Type B pancreatic cell (in vitro differentiated cells): ENCODE measurements around the gene EFTUD2. TPM values are rescaled to one million over a fixed set of nuclear protein-coding genes. Genes with fewer than 3 reads are reported as not detected.
"Not testable (repeated sequence)": the region's sequence is repeated elsewhere in the genome, so short reads cannot be mapped to it uniquely, and the experiment has no call there.

Experiments used
- DNase-seq: peaks from one replicate; pipeline ENCODE4 v3.0.0; 2021; ENCODE audit warnings: mixed read lengths; ENCODE audit not compliant: unreplicated experiment; ENCODE audit errors: extremely low spot score
- H3K27ac Mint-ChIP-seq: 2 replicates; pipeline ENCODE4 v1.8.0; 2021; ENCODE audit warnings: mild to moderate bottlenecking, mixed read lengths
- H3K27me3 Mint-ChIP-seq: 2 replicates; pipeline ENCODE4 v1.8.0; 2021; ENCODE audit warnings: mixed read lengths
- H3K36me3 Mint-ChIP-seq: 2 replicates; pipeline ENCODE4 v1.8.0; 2021; ENCODE audit warnings: mixed read lengths
- H3K4me1 Mint-ChIP-seq: one replicate; pipeline ENCODE4 v1.8.0; 2021; ENCODE audit warnings: mixed read lengths; ENCODE audit not compliant: unreplicated experiment
- H3K4me3 Mint-ChIP-seq: 2 replicates; pipeline ENCODE4 v1.8.0; 2021; ENCODE audit warnings: mild to moderate bottlenecking, mixed read lengths
- H3K9me3 Mint-ChIP-seq: 2 replicates; pipeline ENCODE4 v1.8.0; 2021; ENCODE audit warnings: mixed read lengths
- long read RNA-seq: library from polyadenylated mRNA; unstranded; transcript quantifications from one replicate; pipeline ENCODE4 v2.0.0, GENCODE V29; 2020
- total RNA-seq: library from RNA; stranded (reverse); gene quantifications from 2 replicates; pipeline ENCODE4 v1.2.1, GENCODE V29; 2021; ENCODE audit warnings: low replicate concordance
- TF ChIP-seq, protein P1 (sequence below): fragments of 200-600 bp; sonication (generic); conservative IDR thresholded peaks from 2 replicates; pipeline ENCODE4 v1.5.0; 2021; ENCODE audit warnings: antibody characterized with exemption, mild to moderate bottlenecking

Gene EFTUD2
- 111 and 122 TPM in 2 replicates for total RNA-seq
- long read RNA-seq, full-length matches to known transcripts = 343 of 434 reads
- long read RNA-seq, partial matches to known transcripts = 72 of 434 reads
- long read RNA-seq, other reads (novel, unspliced or antisense) = 19 of 434 reads

- Mint-ChIP-seq H3K4me1 (peaks cover 9% of the 10 kb centered on the region), H3K27ac (peak within 1 kb of the TSS; percentile 100), H3K4me3 (peak within 1 kb of the TSS; percentile 95), H3K27me3 (no peaks in the 10 kb centered on the region), H3K9me3 (no peaks in the 10 kb centered on the region), H3K36me3 (peaks cover 10% of the 10 kb centered on the region)
- DNase-seq = peak; percentile 93
- TF ChIP-seq, protein P1, sequence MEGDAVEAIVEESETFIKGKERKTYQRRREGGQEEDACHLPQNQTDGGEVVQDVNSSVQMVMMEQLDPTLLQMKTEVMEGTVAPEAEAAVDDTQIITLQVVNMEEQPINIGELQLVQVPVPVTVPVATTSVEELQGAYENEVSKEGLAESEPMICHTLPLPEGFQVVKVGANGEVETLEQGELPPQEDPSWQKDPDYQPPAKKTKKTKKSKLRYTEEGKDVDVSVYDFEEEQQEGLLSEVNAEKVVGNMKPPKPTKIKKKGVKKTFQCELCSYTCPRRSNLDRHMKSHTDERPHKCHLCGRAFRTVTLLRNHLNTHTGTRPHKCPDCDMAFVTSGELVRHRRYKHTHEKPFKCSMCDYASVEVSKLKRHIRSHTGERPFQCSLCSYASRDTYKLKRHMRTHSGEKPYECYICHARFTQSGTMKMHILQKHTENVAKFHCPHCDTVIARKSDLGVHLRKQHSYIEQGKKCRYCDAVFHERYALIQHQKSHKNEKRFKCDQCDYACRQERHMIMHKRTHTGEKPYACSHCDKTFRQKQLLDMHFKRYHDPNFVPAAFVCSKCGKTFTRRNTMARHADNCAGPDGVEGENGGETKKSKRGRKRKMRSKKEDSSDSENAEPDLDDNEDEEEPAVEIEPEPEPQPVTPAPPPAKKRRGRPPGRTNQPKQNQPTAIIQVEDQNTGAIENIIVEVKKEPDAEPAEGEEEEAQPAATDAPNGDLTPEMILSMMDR = no peak
These were observed at the start of gene EFTUD2 for GRCh38 chr17:44899074-44899782. EFTUD2 (minus strand) TSS chr17:44899445; CDS start chr17:44894521, 4,924 bp downstream.

DNA sequence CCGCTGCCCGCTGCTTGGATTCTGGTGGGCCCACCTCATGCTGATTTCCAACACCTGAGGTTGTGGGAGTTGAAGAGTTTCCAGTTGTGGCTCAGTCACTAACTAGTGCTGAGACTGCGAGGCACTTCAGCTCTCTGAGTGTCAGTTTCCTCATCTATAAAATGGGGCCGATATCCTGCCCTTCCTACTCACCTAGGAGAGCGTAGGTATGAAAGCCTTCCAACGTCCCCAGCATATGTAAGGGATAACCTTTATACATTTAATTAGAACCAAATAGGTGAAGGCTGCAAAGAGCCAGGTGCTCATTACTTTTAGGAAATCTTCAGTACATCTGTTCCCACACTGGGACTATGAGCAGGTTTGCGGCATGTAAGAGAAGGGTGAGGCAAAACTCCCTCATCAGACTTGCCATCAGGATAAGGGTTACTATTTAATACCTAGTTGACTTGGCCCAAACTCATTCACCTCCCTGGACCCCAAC lies 49.1 kb upstream of the EFTUD2 start:
- peaks cover 8% of the 10 kb centered on the region for H3K36me3 Mint-ChIP-seq
- peak overlapping the region; percentile 97 for H3K4me3 Mint-ChIP-seq
- H3K9me3 Mint-ChIP-seq = no peaks in the 10 kb centered on the region
- H3K27ac Mint-ChIP-seq = peak overlapping the region; percentile 81
- H3K27me3 Mint-ChIP-seq = peaks cover 14% of the 10 kb centered on the region
- peaks cover 12% of the 10 kb centered on the region for H3K4me1 Mint-ChIP-seq
- TF ChIP-seq, protein P1 = no peak
- no peak for DNase-seq

DNA sequence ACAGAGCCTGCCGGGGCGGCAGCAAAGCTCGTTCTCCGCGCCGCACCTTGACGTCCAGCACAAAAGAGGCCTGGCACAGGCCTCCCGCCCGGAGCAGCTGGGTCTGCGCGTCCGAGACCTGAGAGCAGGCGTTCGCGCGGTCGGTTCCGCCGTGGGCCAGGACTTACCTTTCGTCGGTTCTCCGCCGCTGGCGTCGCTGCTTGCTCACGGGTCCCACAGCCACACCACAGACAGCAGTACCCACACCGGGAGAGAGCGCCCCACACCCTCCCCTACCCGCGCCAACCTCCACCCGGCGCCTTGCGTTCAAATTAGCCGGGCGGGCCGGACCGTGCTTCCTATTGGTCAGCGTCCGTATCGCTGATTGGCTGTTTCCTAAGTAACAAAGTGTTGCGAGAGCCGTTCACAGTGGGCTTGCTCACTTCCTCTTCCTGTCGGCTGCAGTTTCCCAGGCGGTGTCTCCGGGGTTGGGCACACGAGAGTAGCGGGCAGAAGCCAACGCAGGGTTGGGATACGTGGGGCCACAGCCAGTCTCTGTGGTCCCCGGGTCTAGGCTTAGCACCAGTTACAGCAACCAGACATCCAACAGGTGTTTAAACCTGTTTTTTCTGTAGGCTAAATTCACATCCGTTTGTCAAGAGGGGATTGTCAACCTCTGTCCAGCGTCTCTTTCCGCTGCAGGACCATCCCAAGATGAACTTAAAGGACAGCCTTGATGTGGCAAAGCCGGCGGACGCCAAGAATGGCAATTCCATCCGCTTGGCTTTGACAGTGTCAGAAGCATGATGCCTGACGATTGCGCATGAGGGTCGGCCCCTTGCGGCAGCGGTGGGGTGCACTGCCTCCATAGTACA lies 48.4 kb upstream of the EFTUD2 start, which contains the start of gene KIF18B:
TSS of gene KIF18B (minus strand) at position 313 of the 854 bp plus-strand sequence. CDS start 11,429 bp downstream, outside the sequence.
- peaks cover 12% of the 10 kb centered on the region for H3K4me1 Mint-ChIP-seq
- peak within 1 kb of the TSS; percentile 81 for H3K27ac Mint-ChIP-seq
- peaks cover 8% of the 10 kb centered on the region for H3K36me3 Mint-ChIP-seq
- TF ChIP-seq, protein P1 = no peak
- H3K4me3 Mint-ChIP-seq = peak within 1 kb of the TSS; percentile 97
- peak; percentile 89 for DNase-seq
- no peaks in the 10 kb centered on the region for H3K9me3 Mint-ChIP-seq
- peaks cover 9% of the 10 kb centered on the region for H3K27me3 Mint-ChIP-seq

GRCh38 chr17:44945652-44946051 lies 46.4 kb upstream of the EFTUD2 start:
- H3K27ac Mint-ChIP-seq, H3K9me3 Mint-ChIP-seq, H3K27me3 Mint-ChIP-seq, H3K36me3 Mint-ChIP-seq, DNase-seq: not testable (repeated sequence)
- Mint-ChIP-seq H3K4me3 (peak overlapping the region; percentile 97), H3K4me1 (peaks cover 17% of the 10 kb centered on the region)

GRCh38 chr17:44942456-44942855 lies 43.2 kb upstream of the EFTUD2 start:
- Mint-ChIP-seq H3K27ac (no peak overlapping the region), H3K36me3 (peaks cover 23% of the 10 kb centered on the region), H3K4me3 (no peak overlapping the region), H3K4me1 (peaks cover 11% of the 10 kb centered on the region), H3K9me3 (no peaks in the 10 kb centered on the region), H3K27me3 (no peaks in the 10 kb centered on the region)
- TF ChIP-seq, protein P1 = no peak
- no peak for DNase-seq
